Neural cell (in vitro differentiated cells): ENCODE measurements around the gene AGRN. TPM values are rescaled to one million over a fixed set of nuclear protein-coding genes. Genes with fewer than 3 reads are reported as not detected.
"Not testable (repeated sequence)": the region's sequence is repeated elsewhere in the genome, so short reads cannot be mapped to it uniquely, and the experiment has no call there.

Experiments
- H2AFZ ChIP-seq: fragments of 200-600, 300-800 bp; sonication (generic), shearing (Covaris generic); 2 replicates; pipeline ENCODE4 v1.6.0; 2014; ENCODE audit warnings: low read depth, mild to moderate bottlenecking, antibody characterized with exemption, low read length, moderate library complexity
- H3F3A ChIP-seq: fragments of 200-600 bp; shearing (Covaris generic); 2 replicates; pipeline ENCODE4 v1.6.1; 2016; ENCODE audit warnings: mild to moderate bottlenecking, moderate library complexity, mixed read lengths, antibody characterized with exemption, low read length; ENCODE audit not compliant: insufficient read depth, poor library complexity, severe bottlenecking
- H3K27ac ChIP-seq: fragments of 200-600, 300-800 bp; sonication (generic), shearing (Covaris generic); 2 replicates; pipeline ENCODE4 v1.5.1; 2014; ENCODE audit warnings: mild to moderate bottlenecking, low read length, moderate library complexity
- H3K27me3 ChIP-seq: fragments of 300-800, 200-600 bp; sonication (generic), shearing (Covaris generic); 2 replicates; pipeline ENCODE4 v1.6.0; 2014; ENCODE audit warnings: mild to moderate bottlenecking, low read depth, low read length, moderate library complexity; ENCODE audit not compliant: insufficient read depth
- H3K36me3 ChIP-seq: fragments of 300-800, 200-600 bp; sonication (generic), shearing (Covaris generic); 2 replicates; pipeline ENCODE4 v1.5.1; 2014; ENCODE audit warnings: mild to moderate bottlenecking, antibody characterized with exemption, low read length, moderate library complexity; ENCODE audit not compliant: insufficient read depth
- H3K4me2 ChIP-seq: fragments of 300-800, 200-600 bp; sonication (generic), shearing (Covaris generic); 2 replicates; pipeline ENCODE4 v1.6.0; 2014; ENCODE audit warnings: mild to moderate bottlenecking, low read length
- H3K4me3 ChIP-seq: fragments of 300-800, 200-600 bp; sonication (generic), shearing (Covaris generic); 2 replicates; pipeline ENCODE4 v1.5.1; 2014; ENCODE audit warnings: mild to moderate bottlenecking, low read length, moderate library complexity
- H3K79me2 ChIP-seq: fragments of 200-600 bp; shearing (Covaris generic); replicated peaks from 2 replicates; pipeline ENCODE4 v1.6.0; 2014; ENCODE audit warnings: mild to moderate bottlenecking, low read length, moderate library complexity; ENCODE audit not compliant: insufficient read depth
- H3K9ac ChIP-seq: fragments of 300-800, 200-600 bp; sonication (generic), shearing (Covaris generic); 2 replicates; pipeline ENCODE4 v1.6.1; 2016; ENCODE audit warnings: mild to moderate bottlenecking, low read length, mixed read lengths
- H3K9me2 ChIP-seq: fragments of 200-600 bp; shearing (Covaris generic); 2 replicates; pipeline ENCODE4 v1.6.1; 2016; ENCODE audit warnings: mild to moderate bottlenecking, low read length, mixed read lengths; ENCODE audit not compliant: insufficient read depth
- H3K9me3 ChIP-seq: fragments of 200-600, 300-800 bp; sonication (generic), shearing (Covaris generic); 2 replicates; pipeline ENCODE4 v1.6.1; 2016; ENCODE audit warnings: mild to moderate bottlenecking, mixed run types, low read length, moderate library complexity, mixed read lengths
- H4K20me1 ChIP-seq: fragments of 200-600 bp; shearing (Covaris generic); 2 replicates; pipeline ENCODE4 v1.6.1; 2016; ENCODE audit warnings: mild to moderate bottlenecking, mixed run types; ENCODE audit not compliant: insufficient read depth
- CTCF ChIP-seq: fragments of 450-650 bp; IDR thresholded peaks from 2 replicates; pipeline ENCODE4 v1.5.1; 2014; ENCODE audit warnings: antibody characterized with exemption, mild to moderate bottlenecking, moderate library complexity; ENCODE audit not compliant: poor library complexity, severe bottlenecking
- EP300 ChIP-seq: fragments of 450-650 bp; conservative IDR thresholded peaks from 2 replicates; pipeline ENCODE4 v1.6.1; 2014; ENCODE audit warnings: antibody characterized with exemption, mild to moderate bottlenecking, moderate library complexity; ENCODE audit not compliant: poor library complexity, severe bottlenecking
- EZH2 ChIP-seq: fragments of 200-600, 300-800 bp; shearing (Covaris generic), sonication (generic); IDR thresholded peaks from 2 replicates; pipeline ENCODE4 v1.6.1; 2014; ENCODE audit warnings: antibody characterized with exemption, low read length, borderline replicate concordance, mild to moderate bottlenecking; ENCODE audit not compliant: insufficient read depth, poor library complexity, severe bottlenecking
- MXI1 ChIP-seq: fragments of 450-650 bp; conservative IDR thresholded peaks from 2 replicates; pipeline ENCODE4 v1.6.1; 2014; ENCODE audit warnings: antibody characterized with exemption, mild to moderate bottlenecking; ENCODE audit not compliant: poor library complexity, severe bottlenecking
- POLR2AphosphoS5 ChIP-seq: IDR thresholded peaks from 2 replicates; pipeline ENCODE4 v1.6.1; 2012
- RAD21 ChIP-seq: fragments of 450-650 bp; conservative IDR thresholded peaks from 2 replicates; pipeline ENCODE4 v1.6.1; 2014; ENCODE audit warnings: antibody characterized with exemption, mild to moderate bottlenecking, moderate library complexity
- REST ChIP-seq: IDR thresholded peaks from 2 replicates; pipeline ENCODE4 v1.6.1; 2012; ENCODE audit warnings: borderline replicate concordance
- SMC3 ChIP-seq: fragments of 450-650 bp; conservative IDR thresholded peaks from 2 replicates; pipeline ENCODE4 v1.6.1; 2014; ENCODE audit warnings: antibody characterized with exemption, mild to moderate bottlenecking, moderate library complexity; ENCODE audit not compliant: poor library complexity
- TAF1 ChIP-seq: IDR thresholded peaks from 2 replicates; pipeline ENCODE4 v1.6.1; 2012; ENCODE audit warnings: low read depth
- polyA plus RNA-seq: library from polyadenylated mRNA; depleted of rRNA; stranded (reverse); fragments of >200 nt; gene quantifications from 2 replicates; pipeline ENCODE4 v1.2.3, GENCODE V29; 2014

Gene AGRN
- polyA plus RNA-seq, 1 donor from 2014 or later = 104 TPM

GRCh38 chr1:1011396-1011949 is 8.4 kb upstream of the AGRN start:
- no peaks in the 10 kb centered on the region for H4K20me1 ChIP-seq
- no peak overlapping the region for H3K27ac ChIP-seq
- no peaks in the 10 kb centered on the region for H3K36me3 ChIP-seq
- TF ChIP-seq CTCF (no peak), TAF1 (no peak), RAD21 (no peak), EP300 (no peak), EZH2 (no peak), POLR2AphosphoS5 (no peak), SMC3 (no peak), REST (no peak), MXI1 (no peak)
- H3K9ac ChIP-seq = no peak overlapping the region
- H3K9me2 ChIP-seq = no peaks in the 10 kb centered on the region
- H3K4me3 ChIP-seq = no peak overlapping the region
- no peaks in the 10 kb centered on the region for H3K9me3 ChIP-seq
- no peaks in the 10 kb centered on the region for H3F3A ChIP-seq
- no peaks in the 10 kb centered on the region for H3K79me2 ChIP-seq
- H3K4me2 ChIP-seq = no peak overlapping the region
- H2AFZ ChIP-seq = no peak overlapping the region
- H3K27me3 ChIP-seq = peaks cover 4% of the 10 kb centered on the region

- not testable (repeated sequence) for H3K27ac ChIP-seq, H4K20me1 ChIP-seq, H3K79me2 ChIP-seq, H2AFZ ChIP-seq, H3F3A ChIP-seq, H3K9ac ChIP-seq, H3K4me3 ChIP-seq, H3K27me3 ChIP-seq, H3K9me2 ChIP-seq, H3K4me2 ChIP-seq, H3K9me3 ChIP-seq, H3K36me3 ChIP-seq
Observed at GRCh38 chr1:1012736-1013104, 7.2 kb upstream of the AGRN start.
